HG03460 (cell line): ENCODE measurements around the gene MTSS2.

Source experiments
- ATAC-seq: cut with Tn5 transposase; IDR thresholded peaks from one replicate; pipeline ENCODE4 v1.9.1; 2021; ENCODE audit not compliant: unreplicated experiment

MTSS2 gene

GRCh38 chr16:70687671-70688245, 1.9 kb upstream of the MTSS2 start:
- ATAC-seq, result no peak

GRCh38 chr16:70687102-70687511, 1.3 kb upstream of the MTSS2 start:
- ATAC-seq, result no peak

GRCh38 chr16:70686376-70687101, 686 bp upstream of the MTSS2 start:
- no peak for ATAC-seq

GRCh38 chr16:70685061-70685937, 554 bp downstream of the MTSS2 start:
- ATAC-seq, result no peak

- no peak for ATAC-seq
Observed at GRCh38 chr16:70684146-70685060, 1.4 kb downstream of the MTSS2 start.

GRCh38 chr16:70683146-70683944, 2.5 kb downstream of the MTSS2 start:
- no peak for ATAC-seq

- ATAC-seq, result no peak
Observed at GRCh38 chr16:70682239-70683145, 3.4 kb downstream of the MTSS2 start.

- ATAC-seq, result no peak
Observed at GRCh38 chr16:70681382-70682238, 4.2 kb downstream of the MTSS2 start.

- no peak for ATAC-seq
Observed at GRCh38 chr16:70680495-70681381, 5.1 kb downstream of the MTSS2 start.

- ATAC-seq, result no peak
Observed at GRCh38 chr16:70679671-70680494, 6.0 kb downstream of the MTSS2 start.

- no peak for ATAC-seq
Observed at GRCh38 chr16:70678898-70679670, 6.8 kb downstream of the MTSS2 start.

GRCh38 chr16:70678121-70678897, 7.5 kb downstream of the MTSS2 start:
- no peak for ATAC-seq

GRCh38 chr16:70677499-70678120, 8.2 kb downstream of the MTSS2 start:
- no peak for ATAC-seq
